Mesenchymal stem cell (in vitro differentiated cells and primary cell): Measurements from ENCODE around the gene GPR68.

Experiments used
- DNase-seq: peaks from one replicate; pipeline ENCODE4 v3.0.0-alpha.2; 2013
- H2AFZ ChIP-seq: one replicate; pipeline ENCODE4 v1.6.1; 2013; ENCODE audit warnings: low read depth, mild to moderate bottlenecking, control low read depth, inconsistent platforms, low read length, moderate library complexity
- H2AK5ac ChIP-seq: 2 replicates; pipeline ENCODE4 v1.6.1; 2013; ENCODE audit warnings: low read length, moderate library complexity, mild to moderate bottlenecking, inconsistent platforms; ENCODE audit not compliant: severe bottlenecking
- H2BK120ac ChIP-seq: one replicate; pipeline ENCODE4 v1.6.1; 2013; ENCODE audit warnings: low read depth, mild to moderate bottlenecking, inconsistent platforms, low read length, moderate library complexity
- H2BK12ac ChIP-seq, 2 experiments: one replicate each; pipeline ENCODE4 v1.6.1; 2013; ENCODE audit warnings: inconsistent platforms in 2 of 2, low read length in 2 of 2, mild to moderate bottlenecking in 2 of 2, moderate library complexity in 2 of 2, control low read depth in 1 of 2
- H2BK15ac ChIP-seq: one replicate; pipeline ENCODE4 v1.6.1; 2013; ENCODE audit warnings: mild to moderate bottlenecking, low read depth, inconsistent platforms; ENCODE audit not compliant: poor library complexity, severe bottlenecking
- H2BK5ac ChIP-seq: 2 replicates; pipeline ENCODE4 v1.6.1; 2013; ENCODE audit warnings: low read depth, mild to moderate bottlenecking, low read length, control low read depth, inconsistent platforms; ENCODE audit not compliant: poor library complexity, severe bottlenecking
- H3K14ac ChIP-seq, 2 experiments: one replicate each; pipeline ENCODE4 v1.6.1; 2013; ENCODE audit warnings: inconsistent platforms in 2 of 2, low read length in 2 of 2, control low read depth in 1 of 2, mild to moderate bottlenecking in 1 of 2, moderate library complexity in 1 of 2
- H3K18ac ChIP-seq, 2 experiments: one replicate each; pipeline ENCODE4 v1.6.1; 2013; ENCODE audit warnings: inconsistent platforms in 2 of 2, low read length in 2 of 2, control low read depth in 1 of 2, low read depth in 1 of 2, mild to moderate bottlenecking in 1 of 2
- H3K23ac ChIP-seq, 2 experiments: one replicate each; pipeline ENCODE4 v1.6.1; 2013; ENCODE audit warnings: inconsistent platforms in 2 of 2, low read length in 2 of 2, mild to moderate bottlenecking in 2 of 2, moderate library complexity in 2 of 2, control low read depth in 1 of 2
- H3K27ac ChIP-seq: 2 replicates; pipeline ENCODE4 v1.5.1; 2013; ENCODE audit warnings: mild to moderate bottlenecking, moderate library complexity, low read length, control low read depth, inconsistent platforms; ENCODE audit not compliant: poor library complexity, severe bottlenecking
- H3K27me3 ChIP-seq, 2 experiments: 2 replicates each; pipeline versions ENCODE4 v1.6.1 to v1.7.0; 2013; ENCODE audit warnings: low read length in 2 of 2, mild to moderate bottlenecking in 2 of 2, moderate library complexity in 2 of 2, control low read depth in 1 of 2, inconsistent platforms in 1 of 2; ENCODE audit not compliant: control insufficient read depth in 1 of 2, insufficient read depth in 1 of 2
- H3K36me3 ChIP-seq, 2 experiments: 2 replicates each; pipeline versions ENCODE4 v1.6.1 to v1.7.0; 2013; ENCODE audit warnings: low read length in 2 of 2, control low read depth in 1 of 2, inconsistent platforms in 1 of 2, low read depth in 1 of 2, mild to moderate bottlenecking in 1 of 2; ENCODE audit not compliant: insufficient read depth in 2 of 2, control insufficient read depth in 1 of 2
- H3K4ac ChIP-seq, 2 experiments: one replicate each; pipeline ENCODE4 v1.6.1; 2013; ENCODE audit warnings: inconsistent platforms in 2 of 2, low read length in 2 of 2, mild to moderate bottlenecking in 2 of 2, moderate library complexity in 2 of 2, control low read depth in 1 of 2, low read depth in 1 of 2
- H3K4me1 ChIP-seq: 2 replicates; pipeline ENCODE4 v1.6.1; 2013; ENCODE audit warnings: low read depth, low read length, control low read depth; ENCODE audit not compliant: control insufficient read depth, insufficient read depth
- H3K4me2 ChIP-seq: 2 replicates; pipeline ENCODE4 v1.6.1; 2013; ENCODE audit warnings: low read length, mild to moderate bottlenecking, inconsistent platforms; ENCODE audit not compliant: poor library complexity, severe bottlenecking
- H3K4me3 ChIP-seq, 2 experiments: 2 replicates each; pipeline versions ENCODE4 v1.5.1 to v1.7.0; 2013; ENCODE audit warnings: low read length in 2 of 2, mild to moderate bottlenecking in 2 of 2, control low read depth in 1 of 2, low read depth in 1 of 2; ENCODE audit not compliant: insufficient read depth in 1 of 2
- H3K79me1 ChIP-seq: replicated peaks from 2 replicates; pipeline ENCODE4 v1.6.1; 2013; ENCODE audit warnings: mild to moderate bottlenecking, control low read depth, low read length, inconsistent platforms; ENCODE audit not compliant: poor library complexity, severe bottlenecking
- H3K9ac ChIP-seq: 2 replicates; pipeline ENCODE4 v1.7.0; 2013; ENCODE audit warnings: mild to moderate bottlenecking, low read length, moderate library complexity
- H3K9me3 ChIP-seq: 2 replicates; pipeline ENCODE4 v1.7.0; 2013; ENCODE audit warnings: mild to moderate bottlenecking, low read length; ENCODE audit not compliant: control insufficient read depth
- H4K8ac ChIP-seq: one replicate; pipeline ENCODE4 v1.6.1; 2013; ENCODE audit warnings: inconsistent platforms, mild to moderate bottlenecking, low read length, moderate library complexity
- H4K91ac ChIP-seq: one replicate; pipeline ENCODE4 v1.6.1; 2013; ENCODE audit warnings: mild to moderate bottlenecking, low read length, inconsistent platforms
- WGBS: methylation state at CpG from one replicate; pipeline ENCODE4 v1.1.7; 2013; ENCODE audit warnings: mixed read lengths; 5-methylcytosine and 5-hydroxymethylcytosine counted together

The GPR68 gene

GRCh38 chr14:91273273-91273884 is 28.9 kb upstream of the GPR68 start:
- WGBS, result 98% methylated on average over 27 of the region's 27 CpGs
- H2AFZ ChIP-seq, result no peak overlapping the region
- H2AK5ac ChIP-seq, result no peak overlapping the region

GRCh38 chr14:91272341-91273272 is 28.1 kb upstream of the GPR68 start:
- Histone ChIP-seq H4K8ac (no peak overlapping the region), H4K91ac (no peak overlapping the region), H2BK120ac (no peak overlapping the region), H3K27me3 (peaks cover 0 to 31% of the 10 kb centered on the region in 2 experiments), H3K18ac (no peak overlapping the region), H3K79me1 (no peaks in the 10 kb centered on the region), H2BK5ac (no peak overlapping the region), H2BK15ac (no peak overlapping the region), H3K4me2 (no peak overlapping the region), H3K23ac (no peak overlapping the region), H2AK5ac (no peak overlapping the region), H2BK12ac (no peak overlapping the region), H3K14ac (no peak overlapping the region), H3K9me3 (no peaks in the 10 kb centered on the region), H3K27ac (no peak overlapping the region), H3K36me3 (peaks cover 0 to 7% of the 10 kb centered on the region in 2 experiments), H3K9ac (no peak overlapping the region), H3K4me3 (no peak overlapping the region), H3K4ac (no peak overlapping the region), H3K4me1 (no peaks in the 10 kb centered on the region), H2AFZ (no peak overlapping the region)
- 93% methylated on average over 43 of the region's 43 CpGs for WGBS
- DNase-seq, result no peak

More at GRCh38 chr14:91273273-91273884, 28.9 kb upstream of the GPR68 start:
- Histone ChIP-seq H3K27me3 (peaks cover 0 to 38% of the 10 kb centered on the region in 2 experiments), H3K4me1 (peaks cover 3% of the 10 kb centered on the region), H3K4ac (no peak overlapping the region), H2BK15ac (no peak overlapping the region), H4K8ac (no peak overlapping the region), H2BK12ac (no peak overlapping the region), H2BK120ac (no peak overlapping the region), H3K9me3 (no peaks in the 10 kb centered on the region), H2BK5ac (no peak overlapping the region), H3K4me2 (no peak overlapping the region), H3K4me3 (no peak overlapping the region), H4K91ac (no peak overlapping the region), H3K14ac (no peak overlapping the region), H3K23ac (no peak overlapping the region), H3K79me1 (no peaks in the 10 kb centered on the region), H3K9ac (no peak overlapping the region), H3K27ac (no peak overlapping the region), H3K36me3 (peaks cover 0 to 7% of the 10 kb centered on the region in 2 experiments), H3K18ac (no peak overlapping the region)
- DNase-seq, result no peak

- WGBS, result 94% methylated on average over 9 of the region's 9 CpGs
- Histone ChIP-seq H2BK12ac (no peak overlapping the region), H3K4ac (no peak overlapping the region), H3K27me3 (peaks cover 0 to 29% of the 10 kb centered on the region in 2 experiments), H3K4me1 (no peaks in the 10 kb centered on the region), H2AFZ (no peak overlapping the region), H2BK5ac (no peak overlapping the region), H3K9ac (no peak overlapping the region), H3K9me3 (no peaks in the 10 kb centered on the region), H3K23ac (no peak overlapping the region), H3K79me1 (no peaks in the 10 kb centered on the region), H3K14ac (no peak overlapping the region), H3K27ac (no peak overlapping the region), H4K8ac (no peak overlapping the region), H3K4me3 (no peak overlapping the region), H2BK15ac (no peak overlapping the region), H4K91ac (no peak overlapping the region), H2BK120ac (no peak overlapping the region), H3K36me3 (peaks cover 0 to 7% of the 10 kb centered on the region in 2 experiments), H2AK5ac (no peak overlapping the region), H3K4me2 (no peak overlapping the region), H3K18ac (no peak overlapping the region)
- DNase-seq, result no peak
Measured at GRCh38 chr14:91271639-91272038, 27.1 kb upstream of the GPR68 start.

GRCh38 chr14:91270619-91271018 is 26.1 kb upstream of the GPR68 start:
- no peaks in the 10 kb centered on the region for H3K79me1 ChIP-seq
- H3K27me3 ChIP-seq, result peaks cover 0 to 29% of the 10 kb centered on the region in 2 experiments
- H3K23ac ChIP-seq, result no peak overlapping the region
- no peak overlapping the region for H3K9ac ChIP-seq
- no peaks in the 10 kb centered on the region for H3K9me3 ChIP-seq
- H2BK5ac ChIP-seq, result no peak overlapping the region
- no peak overlapping the region for H3K4me2 ChIP-seq
- H3K4me3 ChIP-seq, result no peak overlapping the region
- no peak overlapping the region for H3K4ac ChIP-seq
- DNase-seq, result no peak
- no peak overlapping the region for H2AK5ac ChIP-seq
- H2AFZ ChIP-seq, result no peak overlapping the region
- 55% methylated on average over 5 of the region's 8 CpGs for WGBS
- no peak overlapping the region for H3K27ac ChIP-seq
- no peak overlapping the region for H4K8ac ChIP-seq
- H3K36me3 ChIP-seq, result peaks cover 0 to 7% of the 10 kb centered on the region in 2 experiments
- no peak overlapping the region for H3K18ac ChIP-seq
- no peak overlapping the region for H2BK15ac ChIP-seq
- H3K14ac ChIP-seq, result no peak overlapping the region
- H2BK120ac ChIP-seq, result no peak overlapping the region
- H3K4me1 ChIP-seq, result no peaks in the 10 kb centered on the region
- H4K91ac ChIP-seq, result no peak overlapping the region
- no peak overlapping the region for H2BK12ac ChIP-seq
